CD4-positive, alpha-beta T cell treated with Interleukin-15 for 4 hours (primary cell): Measurements from ENCODE around the gene PITPNM3.

ENCODE experiments used
- DNase-seq: peaks from one replicate; pipeline ENCODE4 v3.0.0-alpha.2; 2020; ENCODE audit warnings: low spot score

Gene PITPNM3

GRCh38 chr17:6551869-6552531 is 4.4 kb downstream of the PITPNM3 start:
- no peak for DNase-seq

- DNase-seq, result no peak
These were observed 5.0 kb downstream of the PITPNM3 start for GRCh38 chr17:6551356-6551755.

GRCh38 chr17:6549384-6550036 is 6.8 kb downstream of the PITPNM3 start:
- DNase-seq, result no peak

GRCh38 chr17:6548578-6549330 is 7.6 kb downstream of the PITPNM3 start:
- DNase-seq, result peak; percentile 3

DNA sequence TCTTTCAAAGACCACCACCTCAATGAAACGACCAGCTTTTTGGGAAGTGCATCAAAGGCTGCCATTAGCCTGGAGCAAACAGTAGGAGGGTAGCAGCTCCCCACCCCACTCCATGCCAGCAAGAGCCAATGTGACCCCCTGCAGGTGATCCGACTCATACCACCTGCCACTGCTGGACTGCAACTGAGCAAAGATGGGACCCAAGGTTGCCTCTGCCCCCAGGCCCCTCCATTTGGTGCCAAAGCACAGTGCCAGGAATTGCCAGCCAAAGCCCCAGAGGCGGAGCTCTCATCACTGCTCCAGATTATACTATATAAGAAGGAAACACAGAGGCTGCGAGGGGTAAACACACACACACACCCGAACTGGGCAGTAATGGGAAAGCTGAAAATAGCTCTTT is 8.3 kb downstream of the PITPNM3 start:
- DNase-seq, result no peak

DNA sequence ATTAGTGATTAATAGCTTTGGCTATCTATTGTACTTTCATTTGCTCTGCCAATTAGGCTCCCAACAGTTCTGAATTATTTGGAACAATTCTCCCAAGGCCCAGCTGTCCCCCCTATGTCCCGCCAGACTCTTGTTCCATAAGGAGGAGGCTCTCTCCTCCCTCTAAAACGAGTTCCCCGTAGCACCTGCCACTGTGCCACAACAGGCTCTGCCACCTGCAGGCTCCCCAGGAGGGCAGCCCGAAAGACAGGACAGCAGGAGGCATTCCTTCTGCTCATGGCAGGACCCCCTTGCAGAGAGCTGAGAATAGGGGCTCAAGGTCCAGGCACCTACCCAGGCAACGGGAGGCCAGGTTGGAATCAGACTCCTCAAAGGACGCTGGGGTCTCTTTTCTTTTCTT is 9.0 kb downstream of the PITPNM3 start:
- DNase-seq, result no peak

GRCh38 chr17:6546069-6546718 is 10.2 kb downstream of the PITPNM3 start:
- no peak for DNase-seq

GRCh38 chr17:6545291-6545690 is 11.1 kb downstream of the PITPNM3 start:
- no peak for DNase-seq

GRCh38 chr17:6544011-6544370 is 12.4 kb downstream of the PITPNM3 start:
- DNase-seq, result no peak

- no peak for DNase-seq
These were observed 13.0 kb downstream of the PITPNM3 start for GRCh38 chr17:6543079-6544010.

DNA sequence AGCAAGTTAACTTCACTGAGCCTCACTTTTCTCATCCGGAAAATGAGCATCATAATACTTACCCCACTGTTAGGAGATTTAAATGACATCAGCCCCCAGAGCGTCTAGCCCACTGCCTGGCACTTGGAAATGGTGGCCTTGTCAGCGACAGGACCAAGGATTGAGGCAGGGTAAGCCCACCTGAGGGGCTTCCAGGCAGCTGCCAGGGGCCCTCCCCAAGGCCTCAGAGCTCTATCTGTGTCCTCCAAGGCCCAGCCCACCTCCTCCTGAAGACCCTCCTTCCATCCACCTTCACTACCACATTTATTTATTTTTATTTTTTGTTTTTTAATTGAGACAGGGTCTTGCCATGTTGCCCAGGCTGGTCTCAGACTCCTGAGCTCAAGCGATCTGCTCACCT is 13.8 kb downstream of the PITPNM3 start:
- DNase-seq, result no peak

- no peak for DNase-seq
These were observed 14.5 kb downstream of the PITPNM3 start for GRCh38 chr17:6541886-6542285.

GRCh38 chr17:6539871-6540270 is 16.5 kb downstream of the PITPNM3 start:
- no peak for DNase-seq

GRCh38 chr17:6536566-6537065 is 19.7 kb downstream of the PITPNM3 start:
- no peak for DNase-seq

DNA sequence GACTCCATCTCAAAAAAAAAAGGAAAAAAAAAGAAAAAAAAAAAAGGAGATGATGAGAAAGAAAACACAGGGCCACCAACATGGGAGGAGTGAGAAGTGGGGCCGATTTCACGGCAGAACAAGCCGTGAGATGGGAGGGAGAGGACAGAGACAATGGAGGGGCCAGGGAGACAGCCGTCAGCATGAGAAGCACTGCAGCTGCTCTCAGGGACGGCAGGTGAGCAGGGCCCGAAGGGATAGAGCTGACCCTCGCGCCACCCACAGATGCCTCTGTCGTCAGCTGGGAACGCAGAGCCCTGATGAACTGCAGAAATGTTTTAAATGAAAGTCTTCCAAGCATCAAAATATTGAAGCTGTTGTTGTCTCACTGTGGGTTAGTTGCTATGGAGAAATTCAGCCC is 20.3 kb downstream of the PITPNM3 start:
- no peak for DNase-seq

- DNase-seq, result no peak
These were observed 21.4 kb downstream of the PITPNM3 start for GRCh38 chr17:6534846-6535514.

GRCh38 chr17:6532441-6532885 is 23.9 kb downstream of the PITPNM3 start:
- DNase-seq, result no peak

DNA sequence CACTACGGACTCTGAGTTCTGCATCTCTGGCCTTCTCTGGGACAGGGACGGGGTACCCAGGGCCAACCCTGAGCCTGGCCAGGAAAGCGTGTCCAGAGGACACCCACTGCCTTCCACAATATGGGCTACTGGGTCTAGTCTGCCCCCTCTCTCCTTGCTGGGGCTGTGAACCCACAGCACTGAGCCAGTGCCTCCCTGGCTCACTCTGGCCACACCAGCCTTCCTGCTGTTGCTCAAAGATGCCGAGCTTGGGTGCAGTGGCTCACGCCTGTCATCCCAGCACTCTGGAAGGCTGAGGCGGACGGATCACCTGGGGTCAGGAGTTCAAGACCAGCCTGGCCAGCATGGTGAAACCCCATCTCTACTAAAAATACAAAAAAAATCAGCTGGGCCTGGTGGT is 24.8 kb downstream of the PITPNM3 start:
- DNase-seq, result no peak

GRCh38 chr17:6530324-6530920 is 25.9 kb downstream of the PITPNM3 start:
- DNase-seq, result no peak

GRCh38 chr17:6528557-6528956 is 27.8 kb downstream of the PITPNM3 start:
- no peak for DNase-seq
